Measurements from ENCODE around the gene COL5A3. TPM values are rescaled to one million over a fixed set of nuclear protein-coding genes. Genes with fewer than 3 reads are reported as not detected.

The COL5A3 gene
- total and polyA plus RNA-seq, 2 donors: 1.6 to 10.7 TPM

- peaks cover 22 to 50% of the 10 kb centered on the region in 2 donors for H3K27me3 ChIP-seq (ENCODE audit: control insufficient read depth in 2 of 2, insufficient read depth in 1 of 2, low read length in 1 of 2)
- DNase-seq (ENCODE audit: low read depth in 6 of 9, low spot score in 9 of 9): no peak
- H3K9me3 ChIP-seq (ENCODE audit: control insufficient read depth in 2 of 2, insufficient read depth in 1 of 2, low read length in 1 of 2): no peaks in the 10 kb centered on the region
- peaks cover 13 to 21% of the 10 kb centered on the region in 2 donors for H3K4me1 ChIP-seq (ENCODE audit: control insufficient read depth in 2 of 2, insufficient read depth in 2 of 2, low read length in 2 of 2)
- no peaks in the 10 kb centered on the region for H3K36me3 ChIP-seq (ENCODE audit: control insufficient read depth in 2 of 2, insufficient read depth in 2 of 2, low read length in 1 of 2)
- peak overlapping the region in 1 of 2 donors; percentile 13 for H3K27ac ChIP-seq (ENCODE audit: low read depth in 1 of 2, low read length in 1 of 2)
- no peak overlapping the region for H3K4me3 ChIP-seq (ENCODE audit: low read length in 2 of 2)
Measured at GRCh38 chr19:10006752-10007323, 3.5 kb downstream of the COL5A3 start.

GRCh38 chr19:10006335-10006708 lies 4.0 kb downstream of the COL5A3 start:
- H3K27me3 ChIP-seq (ENCODE audit: control insufficient read depth in 2 of 2, insufficient read depth in 1 of 2, low read length in 1 of 2): peaks cover 22 to 45% of the 10 kb centered on the region in 2 donors
- peaks cover 13 to 21% of the 10 kb centered on the region in 2 donors for H3K4me1 ChIP-seq (ENCODE audit: control insufficient read depth in 2 of 2, insufficient read depth in 2 of 2, low read length in 2 of 2)
- DNase-seq (ENCODE audit: low read depth in 6 of 9, low spot score in 9 of 9): peak in 1 of 9 donors; percentile 38
- no peaks in the 10 kb centered on the region for H3K9me3 ChIP-seq (ENCODE audit: control insufficient read depth in 2 of 2, insufficient read depth in 1 of 2, low read length in 1 of 2)
- peak overlapping the region; percentile 13 to 62 for H3K27ac ChIP-seq (ENCODE audit: low read depth in 1 of 2, low read length in 1 of 2)
- no peaks in the 10 kb centered on the region for H3K36me3 ChIP-seq (ENCODE audit: control insufficient read depth in 2 of 2, insufficient read depth in 2 of 2, low read length in 1 of 2)
- WGBS: 19% methylated on average over 7 of the region's 7 CpGs
- no peak overlapping the region for H3K4me3 ChIP-seq (ENCODE audit: low read length in 2 of 2)

- no peak for DNase-seq (ENCODE audit: low read depth in 6 of 9, low spot score in 9 of 9)
- Histone ChIP-seq H3K9me3 (ENCODE audit: control insufficient read depth in 2 of 2, insufficient read depth in 1 of 2, low read length in 1 of 2) (no peaks in the 10 kb centered on the region), H3K27ac (ENCODE audit: low read depth in 1 of 2, low read length in 1 of 2) (no peak overlapping the region), H3K36me3 (ENCODE audit: control insufficient read depth in 2 of 2, insufficient read depth in 2 of 2, low read length in 1 of 2) (no peaks in the 10 kb centered on the region), H3K4me1 (ENCODE audit: control insufficient read depth in 2 of 2, insufficient read depth in 2 of 2, low read length in 2 of 2) (peaks cover 13 to 21% of the 10 kb centered on the region in 2 donors), H3K4me3 (ENCODE audit: low read length in 2 of 2) (peak overlapping the region in 1 of 2 donors; percentile 15), H3K27me3 (ENCODE audit: control insufficient read depth in 2 of 2, insufficient read depth in 1 of 2, low read length in 1 of 2) (peaks cover 19 to 39% of the 10 kb centered on the region in 2 donors)
- WGBS: 76% methylated on average over 17 of the region's 17 CpGs
Measured at GRCh38 chr19:10005632-10006334, 4.5 kb downstream of the COL5A3 start.

GRCh38 chr19:10004617-10005016 lies 5.7 kb downstream of the COL5A3 start:
- Histone ChIP-seq H3K36me3 (ENCODE audit: control insufficient read depth in 2 of 2, insufficient read depth in 2 of 2, low read length in 1 of 2) (no peaks in the 10 kb centered on the region), H3K4me3 (ENCODE audit: low read length in 2 of 2) (no peak overlapping the region), H3K9me3 (ENCODE audit: control insufficient read depth in 2 of 2, insufficient read depth in 1 of 2, low read length in 1 of 2) (no peaks in the 10 kb centered on the region), H3K4me1 (ENCODE audit: control insufficient read depth in 2 of 2, insufficient read depth in 2 of 2, low read length in 2 of 2) (peaks cover 10 to 21% of the 10 kb centered on the region in 2 donors), H3K27ac (ENCODE audit: low read depth in 1 of 2, low read length in 1 of 2) (no peak overlapping the region), H3K27me3 (ENCODE audit: control insufficient read depth in 2 of 2, insufficient read depth in 1 of 2, low read length in 1 of 2) (peaks cover 8 to 32% of the 10 kb centered on the region in 2 donors)
- no peak for DNase-seq (ENCODE audit: low read depth in 6 of 9, low spot score in 9 of 9)
- WGBS: 74% methylated on average over 9 of the region's 9 CpGs

- WGBS: 78% methylated on average over 6 of the region's 6 CpGs
- Histone ChIP-seq H3K27ac (ENCODE audit: low read depth in 1 of 2, low read length in 1 of 2) (no peak overlapping the region), H3K9me3 (ENCODE audit: control insufficient read depth in 2 of 2, insufficient read depth in 1 of 2, low read length in 1 of 2) (no peaks in the 10 kb centered on the region), H3K27me3 (ENCODE audit: control insufficient read depth in 2 of 2, insufficient read depth in 1 of 2, low read length in 1 of 2) (peaks cover 3 to 19% of the 10 kb centered on the region in 2 donors), H3K4me1 (ENCODE audit: control insufficient read depth in 2 of 2, insufficient read depth in 2 of 2, low read length in 2 of 2) (peaks cover 8 to 19% of the 10 kb centered on the region in 2 donors), H3K36me3 (ENCODE audit: control insufficient read depth in 2 of 2, insufficient read depth in 2 of 2, low read length in 1 of 2) (no peaks in the 10 kb centered on the region), H3K4me3 (ENCODE audit: low read length in 2 of 2) (no peak overlapping the region)
- no peak for DNase-seq (ENCODE audit: low read depth in 6 of 9, low spot score in 9 of 9)
Measured at GRCh38 chr19:10003271-10003670, 7.0 kb downstream of the COL5A3 start.

- H3K27me3 ChIP-seq (ENCODE audit: control insufficient read depth in 2 of 2, insufficient read depth in 1 of 2, low read length in 1 of 2): peaks cover 0 to 7% of the 10 kb centered on the region in 2 donors
- no peak for DNase-seq (ENCODE audit: low read depth in 6 of 9, low spot score in 9 of 9)
- no peaks in the 10 kb centered on the region for H3K36me3 ChIP-seq (ENCODE audit: control insufficient read depth in 2 of 2, insufficient read depth in 2 of 2, low read length in 1 of 2)
- H3K9me3 ChIP-seq (ENCODE audit: control insufficient read depth in 2 of 2, insufficient read depth in 1 of 2, low read length in 1 of 2): no peaks in the 10 kb centered on the region
- H3K4me3 ChIP-seq (ENCODE audit: low read length in 2 of 2): no peak overlapping the region
- WGBS: 68% methylated on average over 6 of the region's 6 CpGs
- peaks cover 8 to 16% of the 10 kb centered on the region in 2 donors for H3K4me1 ChIP-seq (ENCODE audit: control insufficient read depth in 2 of 2, insufficient read depth in 2 of 2, low read length in 2 of 2)
- H3K27ac ChIP-seq (ENCODE audit: low read depth in 1 of 2, low read length in 1 of 2): no peak overlapping the region
Measured at GRCh38 chr19:10001899-10002298, 8.4 kb downstream of the COL5A3 start.

GRCh38 chr19:10000171-10000826 lies 10.0 kb downstream of the COL5A3 start:
- Histone ChIP-seq H3K4me1 (ENCODE audit: control insufficient read depth in 2 of 2, insufficient read depth in 2 of 2, low read length in 2 of 2) (peaks cover 0 to under 1% of the 10 kb centered on the region in 2 donors), H3K4me3 (ENCODE audit: low read length in 2 of 2) (no peak overlapping the region), H3K36me3 (ENCODE audit: control insufficient read depth in 2 of 2, insufficient read depth in 2 of 2, low read length in 1 of 2) (no peaks in the 10 kb centered on the region), H3K27me3 (ENCODE audit: control insufficient read depth in 2 of 2, insufficient read depth in 1 of 2, low read length in 1 of 2) (peaks cover 0 to 11% of the 10 kb centered on the region in 2 donors), H3K9me3 (ENCODE audit: control insufficient read depth in 2 of 2, insufficient read depth in 1 of 2, low read length in 1 of 2) (no peaks in the 10 kb centered on the region), H3K27ac (ENCODE audit: low read depth in 1 of 2, low read length in 1 of 2) (no peak overlapping the region)
- 12% methylated on average over 16 of the region's 16 CpGs for WGBS
- DNase-seq (ENCODE audit: low read depth in 6 of 9, low spot score in 9 of 9): peak in 8 of 9 donors; percentile 26 to 68 (median 42)

- 74% methylated on average over 5 of the region's 5 CpGs for WGBS
- Histone ChIP-seq H3K36me3 (ENCODE audit: control insufficient read depth in 2 of 2, insufficient read depth in 2 of 2, low read length in 1 of 2) (no peaks in the 10 kb centered on the region), H3K27ac (ENCODE audit: low read depth in 1 of 2, low read length in 1 of 2) (no peak overlapping the region), H3K27me3 (ENCODE audit: control insufficient read depth in 2 of 2, insufficient read depth in 1 of 2, low read length in 1 of 2) (peaks cover 0 to 11% of the 10 kb centered on the region in 2 donors), H3K9me3 (ENCODE audit: control insufficient read depth in 2 of 2, insufficient read depth in 1 of 2, low read length in 1 of 2) (no peaks in the 10 kb centered on the region), H3K4me3 (ENCODE audit: low read length in 2 of 2) (no peak overlapping the region), H3K4me1 (ENCODE audit: control insufficient read depth in 2 of 2, insufficient read depth in 2 of 2, low read length in 2 of 2) (no peaks in the 10 kb centered on the region)
- no peak for DNase-seq (ENCODE audit: low read depth in 6 of 9, low spot score in 9 of 9)
Measured at GRCh38 chr19:9996541-9996940, 13.8 kb downstream of the COL5A3 start.

GRCh38 chr19:9995999-9996398 lies 14.3 kb downstream of the COL5A3 start:
- Histone ChIP-seq H3K36me3 (ENCODE audit: control insufficient read depth in 2 of 2, insufficient read depth in 2 of 2, low read length in 1 of 2) (no peaks in the 10 kb centered on the region), H3K4me3 (ENCODE audit: low read length in 2 of 2) (no peak overlapping the region), H3K9me3 (ENCODE audit: control insufficient read depth in 2 of 2, insufficient read depth in 1 of 2, low read length in 1 of 2) (no peaks in the 10 kb centered on the region), H3K4me1 (ENCODE audit: control insufficient read depth in 2 of 2, insufficient read depth in 2 of 2, low read length in 2 of 2) (no peaks in the 10 kb centered on the region), H3K27ac (ENCODE audit: low read depth in 1 of 2, low read length in 1 of 2) (no peak overlapping the region), H3K27me3 (ENCODE audit: control insufficient read depth in 2 of 2, insufficient read depth in 1 of 2, low read length in 1 of 2) (peaks cover 0 to 11% of the 10 kb centered on the region in 2 donors)
- WGBS: 79% methylated on average over 7 of the region's 7 CpGs
- no peak for DNase-seq (ENCODE audit: low read depth in 6 of 9, low spot score in 9 of 9)
